ENCODE measurements around the gene STK10. TPM values are rescaled to one million over a fixed set of nuclear protein-coding genes. Genes with fewer than 3 reads are reported as not detected.

The STK10 gene
- total and polyA plus RNA-seq, 4 donors, result 2.8 to 21.7 (median 7.7) TPM

GRCh38 chr5:172048539-172049101 lies 139.4 kb downstream of the STK10 start:
- WGBS, result 92% methylated on average over 12 of the region's 12 CpGs

GRCh38 chr5:172048170-172048422 lies 139.9 kb downstream of the STK10 start:
- Histone ChIP-seq H3K36me3 (ENCODE audit: control insufficient read depth in 4 of 4, insufficient read depth in 3 of 4, low read depth in 1 of 4, low read length in 3 of 4) (peaks cover 0 to 12% (median 9%) of the 10 kb centered on the region in 4 donors), H3K27me3 (ENCODE audit: control insufficient read depth in 4 of 4, insufficient read depth in 4 of 4, low read length in 3 of 4) (no peaks in the 10 kb centered on the region), H3K9me3 (ENCODE audit: control insufficient read depth in 4 of 4, low read length in 3 of 4) (no peaks in the 10 kb centered on the region), H3K4me3 (ENCODE audit: low read depth in 1 of 3, low read length in 3 of 3) (no peak overlapping the region), H3K27ac (ENCODE audit: low read depth in 1 of 2, low read length in 2 of 2) (no peak overlapping the region), H3K4me1 (ENCODE audit: control insufficient read depth in 4 of 4, insufficient read depth in 4 of 4, low read length in 3 of 4) (no peaks in the 10 kb centered on the region), H3K9ac (ENCODE audit: low read depth in 1 of 2, low read length in 2 of 2) (no peak overlapping the region)
- WGBS, result 86% methylated on average over 1 of the region's 1 CpG
- no peak for TF ChIP-seq REST (IDR thresholded peaks at IDR 0.05)
- TF ChIP-seq TAF1 (conservative IDR thresholded peaks at IDR 0.05), result no peak
- no peak for TF ChIP-seq FOXA2 (IDR thresholded peaks at IDR 0.05)
- no peak for TF ChIP-seq YY1 (IDR thresholded peaks at IDR 0.05)
- TF ChIP-seq FOXA1 (IDR thresholded peaks at IDR 0.05), result no peak
- TF ChIP-seq HNF4G (IDR thresholded peaks at IDR 0.05), result no peak
- TF ChIP-seq SP1 (IDR thresholded peaks at IDR 0.05), result no peak
- TF ChIP-seq JUND (IDR thresholded peaks at IDR 0.05), result no peak
- TF ChIP-seq NR2F2 (IDR thresholded peaks at IDR 0.05), result no peak
- no peak for TF ChIP-seq ZBTB33 (IDR thresholded peaks at IDR 0.05)
- no peak for TF ChIP-seq RAD21 (IDR thresholded peaks at IDR 0.05)
- no peak for TF ChIP-seq ATF3 (IDR thresholded peaks at IDR 0.05)
- no peak for TF ChIP-seq MAX (IDR thresholded peaks at IDR 0.05)
- TF ChIP-seq RXRA (IDR thresholded peaks at IDR 0.05), result no peak
- TF ChIP-seq EGR1 (IDR thresholded peaks at IDR 0.05; ENCODE audit: low read depth in 2 of 2), result no peak
- TF ChIP-seq HNF4A (conservative IDR thresholded peaks at IDR 0.05), result no peak
- TF ChIP-seq GABPA (IDR thresholded peaks at IDR 0.05 in 1 of 2, conservative IDR thresholded peaks at IDR 0.05 in 1 of 2), result no peak
- DNase-seq (ENCODE audit: low spot score), result no peak

More at GRCh38 chr5:172048539-172049101, 139.4 kb downstream of the STK10 start:
- Histone ChIP-seq H3K36me3 (ENCODE audit: control insufficient read depth in 4 of 4, insufficient read depth in 3 of 4, low read depth in 1 of 4, low read length in 3 of 4) (peaks cover 0 to 11% (median 8%) of the 10 kb centered on the region in 4 donors), H3K4me3 (ENCODE audit: low read depth in 1 of 3, low read length in 3 of 3) (no peak overlapping the region), H3K9ac (ENCODE audit: low read depth in 1 of 2, low read length in 2 of 2) (no peak overlapping the region), H3K27ac (ENCODE audit: low read depth in 1 of 2, low read length in 2 of 2) (no peak overlapping the region), H3K9me3 (ENCODE audit: control insufficient read depth in 4 of 4, low read length in 3 of 4) (no peaks in the 10 kb centered on the region), H3K27me3 (ENCODE audit: control insufficient read depth in 4 of 4, insufficient read depth in 4 of 4, low read length in 3 of 4) (no peaks in the 10 kb centered on the region), H3K4me1 (ENCODE audit: control insufficient read depth in 4 of 4, insufficient read depth in 4 of 4, low read length in 3 of 4) (no peaks in the 10 kb centered on the region)
- DNase-seq (ENCODE audit: low spot score), result no peak
- no peak for TF ChIP-seq MAX (IDR thresholded peaks at IDR 0.05)
- TF ChIP-seq ZBTB33 (IDR thresholded peaks at IDR 0.05), result no peak
